ENCODE results near the gene TXNDC9. TPM values are rescaled to one million over a fixed set of nuclear protein-coding genes. Genes with fewer than 3 reads are reported as not detected.
"Not testable (repeated sequence)": the region's sequence is repeated elsewhere in the genome, so short reads cannot be mapped to it uniquely, and the experiment has no call there.

TXNDC9 gene, protein sequence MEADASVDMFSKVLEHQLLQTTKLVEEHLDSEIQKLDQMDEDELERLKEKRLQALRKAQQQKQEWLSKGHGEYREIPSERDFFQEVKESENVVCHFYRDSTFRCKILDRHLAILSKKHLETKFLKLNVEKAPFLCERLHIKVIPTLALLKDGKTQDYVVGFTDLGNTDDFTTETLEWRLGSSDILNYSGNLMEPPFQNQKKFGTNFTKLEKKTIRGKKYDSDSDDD
- 10 to 100 TPM; 36.0 to 46.2 (median 41.8) TPM for polyA plus RNA-seq (ENCODE audit: insufficient read length in 4 of 4)

DNA sequence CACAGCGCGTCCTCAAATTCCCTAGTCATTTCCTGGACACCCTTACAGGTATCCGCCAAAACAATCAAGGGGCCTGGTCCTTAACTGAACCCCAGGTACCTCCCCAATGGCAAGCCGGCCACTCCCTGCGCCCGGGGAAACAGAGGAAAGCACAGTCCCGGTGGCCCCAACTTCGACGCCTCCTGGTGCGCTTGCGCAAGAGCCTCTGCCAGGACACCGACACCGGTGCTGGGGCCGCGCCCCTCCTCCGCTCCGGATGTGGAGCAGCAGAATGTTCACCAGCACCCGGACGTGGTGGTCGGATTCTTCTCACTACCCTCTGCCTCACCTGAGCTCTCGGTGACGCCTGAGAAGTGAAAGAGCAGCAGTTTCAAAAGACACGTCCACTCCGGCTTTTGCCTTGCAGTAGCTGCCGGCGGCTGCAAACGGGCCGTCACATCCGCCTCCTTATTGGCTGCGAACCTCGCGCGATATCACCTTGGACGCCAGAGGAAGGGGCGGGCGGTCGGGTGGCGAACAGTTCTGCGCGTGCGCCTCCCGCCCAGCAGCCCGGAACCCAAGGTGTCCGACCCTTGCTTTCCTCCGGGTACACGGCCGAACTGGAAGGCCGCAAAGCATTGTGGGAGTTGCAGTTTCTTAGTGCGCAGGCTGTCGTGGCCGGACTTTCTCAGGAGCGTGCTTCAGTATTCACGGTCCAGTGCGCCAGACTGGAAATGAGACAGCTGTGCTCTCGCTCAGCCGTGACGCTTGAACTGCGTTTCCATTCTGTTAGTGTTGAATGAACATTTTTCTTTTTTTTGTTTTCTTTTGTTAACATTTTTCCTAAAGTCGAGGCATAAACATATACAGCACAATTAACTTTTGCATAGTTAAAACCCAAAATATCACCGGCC is at the start of gene TXNDC9:
TSS of gene TXNDC9 (minus strand) at position 423 of the 893 bp plus-strand sequence. CDS start 3,123 bp downstream, outside the sequence.
- peak; percentile 98 to 100 (median 100) for DNase-seq (ENCODE audit: low read depth in 4 of 4, low spot score in 3 of 4)

DNA sequence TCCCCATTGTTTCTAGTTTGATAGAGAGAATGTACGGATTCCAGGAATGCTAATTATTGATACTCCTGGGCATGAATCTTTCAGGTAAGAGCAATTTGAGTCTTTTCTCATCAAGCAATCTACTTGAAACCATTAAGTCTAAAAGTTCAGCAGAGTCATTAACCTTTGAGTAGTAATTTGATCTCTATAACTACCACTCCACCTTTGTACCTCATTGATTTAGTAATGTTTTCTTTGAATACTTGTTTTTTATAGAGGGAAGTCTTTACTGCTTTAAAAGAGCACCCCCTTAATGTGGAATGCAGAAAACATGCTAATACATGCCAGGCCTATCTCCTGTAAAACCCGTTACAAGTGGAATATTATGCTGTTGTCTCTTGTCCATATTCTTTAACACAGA is 46.0 kb upstream of the TXNDC9 start:
- no peak for DNase-seq (ENCODE audit: low read depth in 4 of 4, low spot score in 3 of 4)

DNA sequence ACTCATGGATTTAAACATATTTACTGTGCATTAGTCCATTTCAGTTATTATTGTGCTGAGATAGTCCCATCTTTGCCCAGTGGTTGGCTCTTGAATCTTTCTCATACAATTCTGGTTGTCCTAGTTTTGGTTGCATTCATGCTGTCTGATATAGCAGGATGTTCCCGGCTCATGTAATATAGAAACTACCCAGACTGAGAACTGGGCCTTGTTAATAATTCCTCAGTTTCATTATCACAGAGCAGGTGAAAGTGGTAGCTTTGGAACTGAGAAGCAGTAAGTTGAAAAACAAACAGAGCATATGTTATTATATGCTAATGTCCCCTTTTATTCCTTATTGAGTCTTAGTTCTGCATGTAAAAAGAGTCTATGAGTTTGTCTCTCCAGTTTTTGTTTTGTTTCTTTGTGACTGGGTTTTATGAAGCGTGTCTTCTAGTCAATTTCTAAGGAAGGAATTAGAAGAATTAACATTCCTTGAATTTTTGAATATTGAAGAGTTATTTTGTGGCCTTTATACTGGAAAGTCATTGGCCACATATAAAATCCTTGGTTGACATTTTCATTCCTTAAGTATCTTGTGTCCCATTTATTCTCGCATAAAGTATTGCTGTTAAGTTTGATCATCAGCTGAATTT is 44.4 kb upstream of the TXNDC9 start:
- no peak for DNase-seq (ENCODE audit: low read depth in 4 of 4, low spot score in 3 of 4)

DNA sequence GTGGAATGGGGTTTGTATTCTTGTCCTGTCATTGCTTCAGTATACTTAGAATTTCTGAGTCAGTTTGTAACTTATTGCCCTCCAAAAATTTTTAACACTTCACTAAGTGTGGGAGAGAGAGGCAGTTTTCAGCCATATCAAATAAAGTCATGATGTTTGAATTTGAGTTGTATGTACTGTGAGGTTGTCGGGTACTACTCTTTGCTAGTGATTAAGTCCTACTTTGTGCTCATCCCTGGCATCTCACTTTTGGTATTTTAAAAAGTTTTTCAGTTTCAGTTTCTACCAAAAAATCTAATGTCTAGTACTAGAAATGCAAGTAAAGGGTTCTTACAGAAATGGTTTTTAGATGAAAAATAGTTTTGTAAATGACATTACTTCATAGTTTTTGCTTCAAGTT is 41.7 kb upstream of the TXNDC9 start:
- DNase-seq (ENCODE audit: low read depth in 4 of 4, low spot score in 3 of 4), result no peak

DNA sequence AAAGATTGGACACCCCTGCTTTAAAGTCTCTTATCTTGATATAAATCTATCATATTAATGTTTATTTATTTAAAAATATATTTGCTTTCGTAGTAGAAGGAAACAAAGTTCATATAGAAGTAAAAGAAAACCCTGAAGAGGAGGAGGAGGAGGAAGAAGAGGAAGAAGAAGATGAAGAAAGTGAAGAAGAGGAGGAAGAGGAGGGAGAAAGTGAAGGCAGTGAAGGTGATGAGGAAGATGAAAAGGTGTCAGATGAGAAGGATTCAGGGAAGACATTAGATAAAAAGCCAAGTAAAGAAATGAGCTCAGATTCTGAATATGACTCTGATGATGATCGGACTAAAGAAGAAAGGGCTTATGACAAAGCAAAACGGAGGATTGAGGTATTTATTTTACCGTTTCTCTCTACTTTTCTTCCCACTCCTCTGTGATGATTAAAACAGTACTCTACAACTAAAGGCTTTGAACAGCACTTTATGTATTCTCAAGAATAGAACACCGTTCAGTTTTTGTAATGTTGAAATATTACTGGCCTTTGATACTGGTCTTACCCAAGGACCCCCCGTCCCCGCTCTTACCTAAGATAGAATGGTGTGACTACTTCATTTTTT is 40.2 kb upstream of the TXNDC9 start:
- no peak for DNase-seq (ENCODE audit: low read depth in 4 of 4, low spot score in 3 of 4)

DNA sequence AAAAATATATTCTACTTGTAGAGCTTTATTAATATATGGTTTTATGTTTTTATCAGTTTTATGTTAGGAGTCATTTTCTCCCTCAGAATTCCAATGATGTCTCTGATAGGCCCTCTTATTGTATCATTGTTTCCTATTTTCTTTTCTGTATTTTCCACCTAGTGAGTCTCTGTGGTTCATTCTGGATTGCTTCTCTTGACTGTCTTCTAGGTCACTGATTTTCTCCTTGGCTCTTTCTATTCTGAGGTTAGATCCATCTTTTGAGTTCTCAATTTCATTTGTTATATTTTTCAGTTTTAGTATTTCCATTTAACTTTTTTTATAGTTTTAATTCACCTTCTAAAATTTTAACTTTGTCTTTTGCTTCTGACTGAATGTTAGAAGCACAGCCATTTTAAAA is 38.6 kb upstream of the TXNDC9 start:
- no peak for DNase-seq (ENCODE audit: low read depth in 4 of 4, low spot score in 3 of 4)

DNA sequence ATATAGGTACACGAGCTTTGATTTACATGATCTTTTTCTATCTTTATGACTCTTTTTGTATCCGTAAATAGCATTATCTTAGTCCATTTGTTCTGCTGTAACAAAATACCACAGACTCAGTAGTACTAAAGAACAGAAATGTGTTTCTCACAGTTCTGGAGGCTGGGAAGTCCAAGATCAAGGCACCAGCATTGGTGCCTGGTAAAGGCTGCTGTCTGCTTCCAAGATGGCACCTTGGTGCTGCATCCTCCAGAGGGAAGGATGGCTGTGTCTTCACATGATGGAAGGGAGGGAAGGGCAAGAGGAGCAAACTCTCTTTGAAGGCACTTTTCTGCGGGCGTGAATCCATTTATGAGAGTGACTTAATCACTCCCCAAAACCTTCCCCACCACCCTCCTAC is 37.0 kb upstream of the TXNDC9 start:
- no peak for DNase-seq (ENCODE audit: low read depth in 4 of 4, low spot score in 3 of 4)

DNA sequence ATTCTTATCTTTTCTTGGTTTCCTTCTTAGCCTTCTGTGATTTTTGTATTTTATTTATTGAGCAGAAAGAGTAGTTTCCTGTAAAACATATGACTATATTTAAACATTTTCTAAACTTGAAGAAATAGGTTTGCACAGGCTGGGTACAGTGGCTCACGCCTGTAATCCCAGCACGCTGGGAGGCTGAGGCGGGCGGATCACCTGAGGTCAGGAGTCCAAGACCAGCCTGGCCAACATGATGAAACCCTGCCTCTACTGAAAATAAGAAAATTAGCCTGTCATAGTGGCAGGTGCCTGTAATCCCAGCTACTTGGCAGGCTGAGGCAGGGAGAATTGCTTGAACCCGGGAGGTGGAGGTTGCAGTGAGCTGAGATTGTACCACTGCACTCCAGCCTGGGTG is 32.7 kb upstream of the TXNDC9 start:
- not testable (repeated sequence) for DNase-seq (ENCODE audit: low read depth in 4 of 4, low spot score in 3 of 4)

DNA sequence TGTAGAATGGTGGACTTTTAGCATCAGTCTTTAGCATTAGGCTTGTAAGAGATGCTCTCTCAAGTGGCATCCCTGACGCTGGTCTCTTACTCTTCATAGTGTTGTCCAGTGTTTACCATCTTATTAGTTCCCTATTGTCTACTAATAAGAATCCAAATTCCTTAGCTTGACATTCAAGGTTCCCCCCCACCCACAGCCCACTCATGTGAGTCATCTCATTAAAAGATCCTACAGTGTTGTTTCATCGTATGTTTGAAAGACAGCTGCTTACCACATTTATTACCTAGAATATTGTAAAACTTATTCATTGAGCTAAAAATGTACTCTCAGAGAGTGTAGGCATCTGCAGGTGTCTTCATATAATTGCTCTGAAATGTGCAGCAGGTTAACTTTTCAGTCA is 29.5 kb upstream of the TXNDC9 start:
- no peak for DNase-seq (ENCODE audit: low read depth in 4 of 4, low spot score in 3 of 4)

DNA sequence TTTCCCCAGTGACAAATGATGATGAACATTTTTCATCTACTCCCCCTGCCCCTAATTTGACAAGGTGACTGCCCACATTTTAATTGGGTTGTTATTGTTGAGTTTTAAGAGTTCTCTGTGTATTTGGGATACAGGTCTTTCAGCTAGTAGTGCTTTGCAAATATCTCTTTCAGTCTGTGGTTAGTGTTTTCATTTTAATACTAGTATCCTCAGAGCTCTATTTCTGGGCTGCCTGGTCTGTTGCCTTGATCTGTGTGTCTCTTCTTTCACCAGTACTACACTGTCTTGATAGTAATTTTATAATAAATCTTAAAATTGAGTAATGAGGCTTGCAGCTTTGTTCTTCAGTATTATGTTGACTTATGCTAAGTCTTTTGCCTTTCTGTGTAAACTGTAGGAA is 20.7 kb upstream of the TXNDC9 start:
- no peak for DNase-seq (ENCODE audit: low read depth in 4 of 4, low spot score in 3 of 4)

DNA sequence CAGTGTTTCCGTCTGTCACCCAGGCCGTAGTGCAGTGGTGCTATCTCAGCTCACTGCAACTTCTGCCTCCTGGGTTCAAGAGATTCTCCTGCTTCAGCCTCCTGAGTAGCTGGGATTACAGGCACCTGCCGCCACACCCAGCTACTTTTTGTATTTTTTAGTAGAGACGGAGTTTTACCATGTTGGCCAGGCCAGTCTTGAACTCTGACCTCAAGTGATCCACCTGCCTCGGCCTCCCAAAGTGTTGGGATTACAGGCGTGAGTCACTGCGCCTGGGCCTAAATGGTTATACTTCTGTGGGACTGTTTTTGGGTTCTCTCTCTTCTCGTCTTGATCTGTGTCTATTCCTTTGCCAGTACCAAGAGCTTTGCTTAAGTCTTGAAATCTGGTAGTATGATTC is 18.7 kb upstream of the TXNDC9 start:
- DNase-seq (ENCODE audit: low read depth in 4 of 4, low spot score in 3 of 4), result not testable (repeated sequence)

DNA sequence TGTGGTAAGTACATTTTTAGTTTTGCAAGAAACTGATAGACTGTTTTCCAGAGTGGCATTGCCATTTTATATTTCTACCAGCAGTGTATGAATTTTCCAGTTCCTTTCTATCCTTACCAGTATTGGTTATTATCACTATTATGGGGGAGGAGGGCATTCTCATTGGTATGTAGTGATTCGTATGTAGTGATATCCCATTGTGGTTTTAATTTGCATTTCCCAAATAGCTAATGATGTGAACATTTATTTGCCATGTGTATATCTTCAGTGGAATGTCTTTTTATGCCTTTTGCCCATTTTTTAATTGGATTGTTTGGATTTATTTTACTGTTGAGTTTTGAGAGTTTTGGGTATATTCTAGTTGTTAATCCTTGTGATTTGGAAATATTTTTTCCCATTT is 17.9 kb upstream of the TXNDC9 start:
- no peak for DNase-seq (ENCODE audit: low read depth in 4 of 4, low spot score in 3 of 4)

DNA sequence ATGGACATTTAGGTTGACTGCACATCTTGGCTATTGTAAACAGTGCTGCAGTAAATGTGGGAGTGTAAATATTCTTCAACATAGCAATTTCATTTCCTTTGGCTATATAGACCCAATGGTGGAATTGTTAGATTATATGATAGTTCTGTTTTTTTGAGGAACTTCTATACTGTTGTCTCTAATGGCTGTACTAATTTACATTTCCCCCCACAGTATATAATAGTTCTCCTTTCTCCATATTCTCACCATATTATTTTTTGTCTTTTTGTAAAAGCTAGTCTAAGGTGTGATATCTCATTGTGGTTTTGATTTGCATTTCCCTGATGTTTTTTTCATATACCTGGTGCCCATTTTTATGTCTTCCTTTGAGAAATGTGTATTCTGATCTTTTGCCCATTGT is 14.1 kb upstream of the TXNDC9 start:
- DNase-seq (ENCODE audit: low read depth in 4 of 4, low spot score in 3 of 4), result no peak

DNA sequence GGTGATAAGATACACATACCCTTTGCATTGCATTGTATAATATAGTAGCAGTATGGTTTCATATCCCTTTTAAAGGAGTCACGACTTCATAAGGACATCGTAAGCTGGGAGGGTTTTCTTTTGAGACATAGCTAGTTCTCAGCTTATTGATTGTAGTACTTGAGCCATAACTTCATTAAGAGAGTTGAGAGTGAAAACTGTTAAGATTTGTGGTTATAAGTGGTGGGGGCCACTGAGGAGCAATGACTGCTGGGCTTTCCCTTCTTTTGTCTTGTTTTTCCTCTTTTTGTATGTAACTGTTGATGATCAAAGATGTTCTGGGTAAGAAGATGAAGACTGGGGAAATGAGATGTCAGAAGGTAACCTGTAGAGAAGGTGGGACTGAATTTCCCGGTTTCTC is 12.0 kb upstream of the TXNDC9 start:
- no peak for DNase-seq (ENCODE audit: low read depth in 4 of 4, low spot score in 3 of 4)

DNA sequence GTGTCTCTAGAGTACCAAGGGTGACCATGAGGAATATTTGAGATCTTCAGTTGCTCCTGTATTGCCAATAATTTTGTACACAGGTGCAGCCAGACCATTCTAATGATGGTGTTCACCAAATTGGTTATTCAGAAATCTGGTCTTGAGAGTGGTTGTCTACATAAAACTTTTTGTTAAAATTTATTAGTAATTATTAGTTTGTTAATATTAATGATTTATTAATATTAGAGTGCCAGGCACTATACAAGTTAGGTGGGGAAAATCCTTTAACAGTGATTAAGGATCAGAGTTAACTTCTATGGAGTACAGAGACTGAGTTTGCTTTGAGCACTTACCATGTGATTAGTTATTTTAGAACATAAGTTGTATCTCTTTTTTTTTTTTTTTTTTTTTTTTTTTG is 10.1 kb upstream of the TXNDC9 start:
- DNase-seq (ENCODE audit: low read depth in 4 of 4, low spot score in 3 of 4), result no peak

DNA sequence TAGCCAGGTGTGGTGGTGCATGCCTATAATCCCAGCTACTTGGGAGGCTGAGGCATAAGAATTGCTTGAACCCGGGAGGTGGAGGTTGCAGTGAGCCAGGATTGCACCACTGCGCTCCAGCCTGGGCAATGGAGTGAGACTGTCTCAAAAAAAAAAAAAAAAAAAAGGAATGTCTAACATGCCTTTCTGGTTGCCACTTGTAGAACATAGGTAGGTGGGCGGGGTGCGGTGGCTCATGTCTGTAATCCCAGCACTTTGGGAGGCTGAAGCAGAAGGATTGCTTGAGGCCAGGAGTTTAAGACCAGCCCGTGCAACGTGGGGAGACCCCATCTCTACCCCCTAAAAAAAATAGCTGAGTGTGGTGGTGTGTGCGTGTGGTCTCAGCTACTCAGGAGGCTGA is 9.3 kb upstream of the TXNDC9 start:
- DNase-seq (ENCODE audit: low read depth in 4 of 4, low spot score in 3 of 4), result not testable (repeated sequence)

DNA sequence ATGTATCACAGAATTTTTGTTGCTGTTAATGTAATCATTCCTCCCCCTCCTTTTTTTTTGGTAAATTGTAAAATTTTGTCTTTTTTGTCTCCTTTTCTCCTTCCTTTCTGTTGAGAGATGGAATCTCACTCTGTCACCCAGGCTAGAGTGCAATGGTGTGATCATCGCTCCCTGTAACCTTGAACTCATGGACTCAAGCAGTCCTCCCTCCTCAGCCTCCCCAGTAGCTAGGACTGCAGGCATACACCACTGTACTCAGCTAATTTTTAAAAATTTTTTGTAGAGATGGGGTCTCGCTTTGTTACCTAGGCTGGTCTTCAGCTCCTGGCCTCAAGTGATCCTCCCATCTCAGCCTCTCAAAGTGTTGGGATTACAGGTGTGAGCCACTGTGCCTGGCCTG is 6.4 kb upstream of the TXNDC9 start:
- DNase-seq (ENCODE audit: low read depth in 4 of 4, low spot score in 3 of 4), result no peak

DNA sequence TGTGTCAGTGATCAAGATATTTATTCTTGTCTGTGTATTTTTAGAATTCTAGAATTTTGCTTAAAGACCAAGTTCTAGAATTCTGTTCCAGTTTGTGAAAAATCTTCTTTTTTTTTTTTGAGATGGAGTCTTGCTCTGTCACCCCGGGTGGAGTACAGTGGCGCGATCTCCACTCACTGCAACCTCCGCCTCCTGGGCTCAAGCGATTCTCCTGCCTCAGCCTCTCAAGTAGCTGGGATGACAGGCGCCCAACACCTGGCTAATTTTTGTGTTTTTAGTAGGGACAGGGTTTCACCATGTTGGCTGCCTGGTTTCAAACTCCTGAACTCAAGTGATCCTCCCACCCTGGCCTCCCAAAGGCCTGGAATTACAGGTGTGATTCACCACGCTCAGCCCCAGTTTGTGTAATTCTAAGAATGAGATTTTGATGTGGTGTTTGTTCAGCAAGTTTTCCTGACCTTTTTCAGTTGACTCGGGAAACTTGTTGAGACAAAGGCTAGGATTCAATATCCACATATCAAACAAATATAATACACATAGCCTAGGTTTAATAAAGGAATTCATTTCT is 4.6 kb upstream of the TXNDC9 start:
- no peak for DNase-seq (ENCODE audit: low read depth in 4 of 4, low spot score in 3 of 4)

DNA sequence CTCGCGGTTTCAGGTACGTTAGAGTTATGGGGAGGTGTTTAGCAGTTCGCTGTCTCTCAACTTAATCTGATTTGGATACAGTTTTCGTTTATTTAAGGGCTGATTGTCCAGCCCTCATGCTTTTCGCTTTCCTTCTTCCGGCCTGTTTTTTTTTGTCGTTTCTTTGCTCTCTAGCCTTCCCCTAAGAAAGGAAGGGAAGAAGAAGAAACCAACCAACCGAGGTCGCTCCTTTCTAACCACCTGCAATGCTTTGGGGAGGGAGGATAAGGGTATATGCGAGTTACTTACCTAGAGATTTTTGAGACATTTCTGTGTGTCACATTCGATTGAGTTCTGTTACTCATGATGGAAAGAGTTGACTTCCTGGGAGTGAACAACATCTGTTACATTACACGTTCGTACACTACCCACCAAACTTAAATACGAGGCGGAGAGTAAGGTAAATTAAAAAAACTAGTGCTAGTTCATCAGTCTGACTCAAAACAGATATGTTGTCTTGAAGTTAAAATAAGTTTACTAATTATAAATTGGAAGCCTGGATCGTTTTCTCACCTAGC is 2.0 kb upstream of the TXNDC9 start:
- peak in 1 of 4 donors; percentile 6 for DNase-seq (ENCODE audit: low read depth in 4 of 4, low spot score in 3 of 4)
